GM18909 (cell line): ENCODE data around the gene RRAS2.
A peak's percentile ranks its signal among the peaks of the same experiment; 100 is the strongest.

ENCODE experiments used
- ATAC-seq: cut with Tn5 transposase; IDR thresholded peaks from one replicate; pipeline ENCODE4 v1.9.1; 2021; ENCODE audit warnings: mild to moderate bottlenecking; ENCODE audit not compliant: unreplicated experiment, poor library complexity

The RRAS2 gene

DNA sequence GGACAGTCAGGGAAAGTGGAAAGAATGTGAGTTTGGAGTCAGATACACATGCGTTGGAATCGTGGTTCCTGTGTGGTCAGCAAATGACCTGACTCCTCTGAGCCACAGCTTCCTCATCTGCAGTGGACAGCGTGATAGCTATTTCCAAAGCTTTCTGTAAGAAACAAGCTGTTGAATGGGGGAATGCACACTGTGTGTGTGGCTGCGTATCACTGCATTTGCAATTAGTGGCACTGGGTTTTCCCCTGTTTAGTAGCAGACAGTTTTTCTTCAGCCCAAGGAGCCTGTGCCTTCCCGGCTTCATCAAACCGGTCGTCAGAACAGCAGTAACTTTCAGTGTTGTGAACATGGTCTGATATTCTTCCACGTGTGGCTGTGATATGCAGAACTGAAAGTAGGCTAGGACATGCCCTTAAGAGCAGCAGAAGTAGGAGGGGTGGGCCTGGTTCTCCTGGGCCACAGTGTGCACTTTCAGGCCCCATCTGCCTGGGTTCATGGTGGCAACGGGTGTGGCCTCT lies 121.5 kb downstream of the RRAS2 start:
- ATAC-seq: peak; percentile 97

- ATAC-seq: no peak
Measured at GRCh38 chr11:14235701-14236100, 123.3 kb downstream of the RRAS2 start.

DNA sequence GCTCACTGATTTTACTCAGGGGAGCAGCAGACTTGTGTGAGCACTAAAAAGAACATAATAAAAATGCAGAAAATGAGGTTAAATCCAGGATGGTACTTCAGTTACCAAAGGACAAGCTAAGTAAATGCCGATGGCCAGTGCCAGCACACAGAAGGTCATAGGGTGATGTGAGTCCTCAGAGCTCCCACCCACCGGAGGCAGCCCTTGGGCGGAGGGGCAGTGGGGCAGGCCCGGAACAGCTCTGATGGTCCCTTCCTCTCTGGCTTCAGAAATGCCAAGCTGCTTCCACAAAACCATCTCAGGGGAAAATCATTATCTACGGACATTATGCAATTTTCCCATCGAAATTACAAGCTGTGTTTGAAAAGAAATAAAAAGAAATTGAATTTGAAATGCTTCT lies 124.5 kb downstream of the RRAS2 start:
- no peak for ATAC-seq

DNA sequence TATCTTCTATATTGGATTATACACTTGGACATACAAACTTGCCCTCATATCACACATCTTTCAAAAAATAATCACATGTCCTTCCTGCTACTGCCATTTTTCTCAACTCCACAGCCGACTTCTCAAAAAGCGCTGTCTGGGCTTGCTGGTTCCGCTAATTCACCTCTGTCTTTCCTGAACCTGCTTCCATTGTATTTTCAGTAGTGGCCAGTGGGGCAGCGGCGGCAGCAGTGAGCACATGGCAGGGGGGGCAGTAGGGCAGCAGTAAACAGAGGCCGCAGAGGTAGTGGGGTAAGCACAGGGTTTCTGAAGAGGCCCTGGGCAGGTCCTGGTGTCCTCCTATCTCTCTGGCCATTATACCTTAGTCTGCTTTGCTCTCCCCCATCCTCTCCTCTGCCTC lies 126.3 kb downstream of the RRAS2 start:
- ATAC-seq: no peak

- no peak for ATAC-seq
Measured at GRCh38 chr11:14230407-14230806, 128.6 kb downstream of the RRAS2 start.

DNA sequence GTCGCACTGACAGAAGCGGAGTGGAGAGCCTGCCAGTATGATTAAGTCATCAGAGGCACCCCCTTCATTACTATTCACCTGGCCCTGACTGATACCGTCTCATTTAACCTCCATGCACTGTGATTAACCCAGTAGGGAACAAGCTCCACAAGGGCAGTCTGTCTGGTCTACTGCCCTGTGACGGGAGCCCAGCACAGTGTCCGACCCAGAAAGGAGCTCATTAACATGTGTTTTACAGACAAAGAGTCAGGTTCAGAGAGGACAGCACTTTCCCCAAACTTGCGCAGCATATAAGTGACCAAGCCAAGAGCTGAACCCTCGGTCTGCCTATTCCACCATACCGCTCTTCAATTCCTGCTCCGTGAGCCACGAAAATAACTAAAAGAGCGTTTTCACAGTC lies 129.5 kb downstream of the RRAS2 start:
- no peak for ATAC-seq

GRCh38 chr11:14228356-14228755 lies 130.6 kb downstream of the RRAS2 start:
- no peak for ATAC-seq
